Upper lobe of left lung (tissue), 4 donors: ENCODE data around the gene MAGI2.

Experiments
- EP300 ChIP-seq, 4 donors: sonication (generic); formaldehyde crosslinking; IDR thresholded peaks; one replicate each; pipeline ENCODE4 v1.5.1; 2017; ENCODE audit warnings: antibody characterized with exemption in 4 of 4, control low read depth in 2 of 4
- POLR2A ChIP-seq, 4 donors: fragments of 450-650 bp; IDR thresholded peaks; one replicate each; pipeline ENCODE4 v1.5.1; 2016 to 2017; ENCODE audit warnings: antibody characterized with exemption in 4 of 4, mild to moderate bottlenecking in 2 of 4
- POLR2AphosphoS5 ChIP-seq, 2 donors: sonication (generic); formaldehyde crosslinking; IDR thresholded peaks; one replicate each; pipeline ENCODE4 v1.5.1; 2017; ENCODE audit warnings: antibody characterized with exemption in 2 of 2
- TF ChIP-seq, protein P1 (sequence below), 6 experiments: fragments of 450-650 bp in 4 of 6; fragments of 200-600 bp in 2 of 6; sonication (generic) in 2 of 6; IDR thresholded peaks; one replicate each; pipeline ENCODE4 v1.5.1; 2016 to 2019; ENCODE audit warnings: antibody characterized with exemption in 6 of 6

DNA sequence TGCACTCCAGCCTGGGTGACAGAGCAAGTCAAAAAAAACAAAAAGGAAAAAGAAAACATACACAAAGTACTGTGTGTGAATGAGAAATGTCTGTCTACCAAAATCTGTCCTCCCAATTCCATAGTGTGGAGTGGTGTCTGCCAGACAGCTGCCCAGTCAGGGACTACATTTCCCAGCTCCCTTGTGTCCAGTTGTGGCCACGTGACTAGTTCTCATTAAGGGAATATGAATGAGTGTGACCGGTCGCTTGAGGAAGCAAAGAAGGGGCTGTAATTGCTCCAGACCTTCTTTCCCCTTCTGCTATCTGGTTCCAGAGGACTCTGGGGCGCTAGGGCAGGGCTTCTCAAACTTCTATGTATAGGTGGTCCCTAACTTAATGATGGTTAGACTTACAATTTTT, 1450.8 kb downstream of the MAGI2 start:
- no peak for TF ChIP-seq EP300 (IDR thresholded peaks at IDR 0.05)
- TF ChIP-seq POLR2AphosphoS5 (IDR thresholded peaks at IDR 0.05), result no peak
- TF ChIP-seq, protein P1, sequence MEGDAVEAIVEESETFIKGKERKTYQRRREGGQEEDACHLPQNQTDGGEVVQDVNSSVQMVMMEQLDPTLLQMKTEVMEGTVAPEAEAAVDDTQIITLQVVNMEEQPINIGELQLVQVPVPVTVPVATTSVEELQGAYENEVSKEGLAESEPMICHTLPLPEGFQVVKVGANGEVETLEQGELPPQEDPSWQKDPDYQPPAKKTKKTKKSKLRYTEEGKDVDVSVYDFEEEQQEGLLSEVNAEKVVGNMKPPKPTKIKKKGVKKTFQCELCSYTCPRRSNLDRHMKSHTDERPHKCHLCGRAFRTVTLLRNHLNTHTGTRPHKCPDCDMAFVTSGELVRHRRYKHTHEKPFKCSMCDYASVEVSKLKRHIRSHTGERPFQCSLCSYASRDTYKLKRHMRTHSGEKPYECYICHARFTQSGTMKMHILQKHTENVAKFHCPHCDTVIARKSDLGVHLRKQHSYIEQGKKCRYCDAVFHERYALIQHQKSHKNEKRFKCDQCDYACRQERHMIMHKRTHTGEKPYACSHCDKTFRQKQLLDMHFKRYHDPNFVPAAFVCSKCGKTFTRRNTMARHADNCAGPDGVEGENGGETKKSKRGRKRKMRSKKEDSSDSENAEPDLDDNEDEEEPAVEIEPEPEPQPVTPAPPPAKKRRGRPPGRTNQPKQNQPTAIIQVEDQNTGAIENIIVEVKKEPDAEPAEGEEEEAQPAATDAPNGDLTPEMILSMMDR (IDR thresholded peaks at IDR 0.05), result no peak
- no peak for TF ChIP-seq POLR2A (IDR thresholded peaks at IDR 0.05)
